CD4-positive, alpha-beta T cell treated with Interferon alpha-2 for 1 hour (primary cell): Measurements from ENCODE around the gene MOB2.

Experiments used
- DNase-seq, 2 donors: peaks; one replicate each; pipeline ENCODE4 v3.0.0-alpha.2; 2020 to 2022

The MOB2 gene

DNA sequence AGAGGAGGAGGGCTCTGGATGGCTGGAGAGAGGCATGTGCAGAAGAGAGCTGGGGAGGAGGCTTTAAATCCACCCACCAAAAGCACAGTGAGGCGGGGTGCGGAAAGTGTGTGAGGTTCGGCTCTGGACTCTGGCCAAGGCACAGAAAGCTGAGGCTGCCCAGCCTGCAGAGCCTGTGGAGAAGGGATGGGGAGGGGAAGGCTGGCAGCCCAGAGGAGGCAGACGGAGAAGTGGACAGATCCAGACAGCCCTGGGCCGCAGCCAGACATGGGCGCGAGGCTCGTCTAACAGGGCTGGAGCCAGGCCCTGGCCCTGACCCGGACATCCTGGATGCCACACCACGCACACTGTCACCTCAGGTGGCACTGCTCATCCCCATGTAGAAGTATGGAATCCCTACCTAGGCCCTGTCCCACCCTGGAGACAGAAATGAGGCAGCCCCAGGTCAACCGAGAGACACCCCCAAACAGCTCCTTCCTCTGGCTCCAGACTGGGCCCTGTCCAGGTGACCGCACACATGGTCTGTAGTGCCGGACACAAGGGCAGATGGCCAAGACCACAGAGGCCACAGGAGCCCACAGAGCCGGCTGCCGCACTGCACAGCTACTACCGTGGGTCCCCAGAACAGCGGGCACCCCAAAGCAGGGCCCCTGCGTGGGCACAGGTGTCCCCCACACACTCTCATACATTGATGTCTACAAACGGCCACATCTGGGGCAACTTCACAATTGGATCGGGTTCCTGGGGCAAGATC, 16.6 kb upstream of the MOB2 start:
- DNase-seq = no peak

DNA sequence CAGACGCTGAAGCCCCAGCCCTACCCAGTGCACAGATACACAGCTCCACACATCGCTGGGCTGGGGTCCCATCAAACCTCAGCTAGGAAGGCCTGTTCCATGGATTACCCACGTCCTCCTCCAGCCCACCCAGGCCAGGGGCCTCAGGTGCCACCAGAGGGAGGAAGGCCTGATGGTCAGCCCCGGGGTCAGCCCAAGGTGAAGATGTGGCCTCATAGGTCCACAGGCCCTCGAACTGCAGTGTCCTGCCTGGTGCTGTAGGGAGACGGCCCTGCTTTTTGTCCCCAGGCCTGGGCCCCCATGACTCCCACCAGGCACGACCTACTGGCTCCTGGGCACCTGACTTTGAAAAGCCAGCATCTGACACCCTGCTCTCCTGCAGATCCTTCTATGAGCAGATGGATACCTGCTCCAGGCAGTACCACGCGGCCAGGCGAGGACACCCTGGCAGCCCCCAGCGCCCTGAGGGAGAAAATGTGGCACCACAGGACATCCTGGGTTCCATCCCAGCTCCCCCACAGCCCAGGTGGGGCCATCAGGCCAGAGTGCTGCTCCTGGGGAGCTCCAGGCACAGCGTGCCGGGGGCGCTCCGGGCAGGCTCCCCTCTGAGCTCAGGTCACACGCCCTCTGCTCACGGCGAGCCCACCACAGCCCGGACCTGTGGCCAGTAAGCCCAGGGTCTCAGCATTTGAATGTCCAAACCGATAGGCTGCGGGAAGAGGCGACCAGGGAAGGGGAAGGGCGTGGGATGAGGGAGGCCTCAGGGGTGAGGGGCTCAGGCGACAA, 15.8 kb upstream of the MOB2 start:
- no peak for DNase-seq

DNA sequence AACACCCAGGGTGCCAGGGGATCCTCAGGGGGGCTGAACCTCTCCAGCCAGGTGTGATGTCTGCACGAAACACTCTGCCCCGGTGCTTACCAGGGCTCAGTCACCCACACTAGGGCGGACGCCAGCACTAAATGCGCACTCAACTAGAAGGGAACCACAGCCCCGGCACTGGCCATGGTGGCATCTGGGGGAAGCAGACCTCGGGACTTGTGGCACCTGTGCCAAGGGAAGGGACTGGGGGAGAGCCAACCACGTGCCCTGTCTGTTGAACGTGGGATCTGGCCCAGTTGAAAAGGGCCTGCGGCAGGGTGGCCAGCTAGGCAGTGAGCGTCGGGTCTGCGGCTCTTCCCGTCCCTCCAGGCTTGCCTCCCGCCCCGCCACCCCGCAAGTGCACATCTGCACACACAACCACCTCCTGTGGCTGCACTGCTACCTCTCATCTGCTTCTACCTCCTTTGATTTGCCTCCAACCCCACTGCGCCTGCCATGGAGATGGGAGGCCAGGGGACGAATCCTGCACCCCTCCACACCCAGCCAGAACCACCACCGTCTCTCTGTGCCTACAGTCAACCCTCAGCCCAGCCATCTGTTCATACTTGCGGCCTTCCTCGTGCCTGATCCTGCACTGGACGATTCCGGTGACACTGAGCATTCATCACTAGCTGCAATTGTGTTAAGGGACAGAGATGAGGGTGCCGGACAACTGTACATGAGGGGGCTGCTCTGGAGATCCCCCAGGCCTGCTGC, 15.0 kb upstream of the MOB2 start:
- DNase-seq = no peak

DNA sequence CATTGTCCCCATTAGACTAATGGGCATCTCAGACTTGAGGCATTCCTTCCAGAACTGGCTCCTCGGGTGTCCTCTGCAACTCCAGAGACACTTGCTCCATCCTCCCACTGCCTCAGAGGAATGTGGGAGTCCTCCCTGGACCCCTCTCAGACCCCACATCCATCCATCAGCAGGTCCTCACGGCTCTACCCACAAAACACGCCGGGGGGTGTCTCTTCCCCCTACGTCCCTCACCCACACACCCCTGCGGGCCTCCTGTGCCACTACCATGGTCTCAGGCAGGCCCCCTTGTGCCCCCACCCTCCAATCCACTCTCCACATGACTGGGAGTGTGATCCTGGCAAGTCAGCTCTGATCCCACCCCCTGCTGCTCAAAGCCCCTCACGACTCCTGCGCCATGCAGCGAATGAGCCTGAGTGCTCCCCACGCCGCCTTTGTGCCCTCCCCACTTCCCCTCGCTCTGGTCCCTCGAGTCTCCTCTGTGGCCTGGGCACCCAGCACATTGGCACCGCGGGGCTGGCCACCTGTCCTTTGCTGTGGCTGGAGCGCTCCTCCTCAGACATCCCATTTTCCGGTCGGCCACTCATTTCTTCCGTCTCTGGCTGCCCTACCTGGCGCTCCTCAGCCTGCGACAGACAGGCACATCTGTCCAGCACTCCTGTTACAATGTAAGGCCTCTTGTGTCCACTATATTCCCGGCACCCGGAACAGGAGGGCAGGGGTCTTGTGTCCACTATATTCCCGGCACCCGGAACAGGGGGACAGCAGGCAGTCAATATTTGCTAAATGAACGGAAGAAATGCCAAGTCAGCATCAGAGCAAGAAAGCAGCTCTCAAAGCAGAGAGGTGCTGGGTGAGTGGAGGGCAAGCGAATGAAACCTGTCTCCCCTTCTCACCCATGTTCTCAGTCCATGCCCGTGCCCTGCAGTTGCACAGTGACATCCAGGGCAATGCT, 14.2 kb upstream of the MOB2 start:
- no peak for DNase-seq

GRCh38 chr11:1499899-1500298, 13.3 kb upstream of the MOB2 start:
- DNase-seq = no peak

DNA sequence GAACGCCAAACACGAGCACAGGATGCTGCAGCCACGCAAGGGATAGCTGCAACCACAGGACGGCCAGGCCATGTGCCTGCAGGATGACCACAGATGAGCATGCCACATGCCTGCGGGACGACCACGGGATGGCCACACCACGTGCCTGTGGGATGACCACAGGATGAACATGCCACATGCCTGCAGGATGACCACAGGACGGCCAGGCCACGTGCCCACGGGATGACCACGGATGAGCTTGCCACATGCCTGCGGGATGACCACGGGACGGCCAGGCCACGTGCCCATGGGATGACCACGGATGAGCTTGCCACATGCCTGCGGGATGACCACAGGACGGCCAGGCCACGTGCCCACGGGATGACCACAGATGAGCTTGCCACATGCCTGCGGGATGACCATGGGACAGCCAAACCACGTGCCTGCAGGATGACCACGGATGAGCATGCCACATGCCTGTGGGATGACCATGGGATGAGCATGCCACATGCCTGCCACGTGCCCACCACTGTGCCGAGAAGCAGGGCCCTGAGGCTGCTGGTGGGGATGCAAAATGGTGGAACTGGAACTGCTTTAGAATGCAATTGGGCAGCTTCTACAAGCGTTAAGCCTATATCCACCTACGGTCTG, 12.8 kb upstream of the MOB2 start:
- DNase-seq = no peak

GRCh38 chr11:1498262-1498661, 11.7 kb upstream of the MOB2 start:
- DNase-seq = no peak

- no peak for DNase-seq
Observed at GRCh38 chr11:1497600-1497999, 11.0 kb upstream of the MOB2 start.

DNA sequence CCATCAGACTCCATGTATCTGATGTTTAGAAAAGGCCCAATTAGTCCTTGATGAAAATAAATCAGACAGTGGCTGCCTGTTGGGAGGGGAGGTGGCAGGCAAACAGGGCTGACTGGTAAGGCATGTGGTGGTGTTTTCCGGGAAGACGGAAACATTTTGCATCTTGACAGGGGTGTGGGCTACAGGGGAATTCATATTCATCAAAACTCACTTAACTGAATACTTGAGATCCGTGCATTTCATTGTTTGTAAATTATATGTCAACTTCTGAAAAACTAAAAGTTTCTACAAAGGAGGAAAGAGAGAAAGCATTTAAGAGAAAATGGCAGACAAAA, 10.1 kb upstream of the MOB2 start:
- DNase-seq = no peak

DNA sequence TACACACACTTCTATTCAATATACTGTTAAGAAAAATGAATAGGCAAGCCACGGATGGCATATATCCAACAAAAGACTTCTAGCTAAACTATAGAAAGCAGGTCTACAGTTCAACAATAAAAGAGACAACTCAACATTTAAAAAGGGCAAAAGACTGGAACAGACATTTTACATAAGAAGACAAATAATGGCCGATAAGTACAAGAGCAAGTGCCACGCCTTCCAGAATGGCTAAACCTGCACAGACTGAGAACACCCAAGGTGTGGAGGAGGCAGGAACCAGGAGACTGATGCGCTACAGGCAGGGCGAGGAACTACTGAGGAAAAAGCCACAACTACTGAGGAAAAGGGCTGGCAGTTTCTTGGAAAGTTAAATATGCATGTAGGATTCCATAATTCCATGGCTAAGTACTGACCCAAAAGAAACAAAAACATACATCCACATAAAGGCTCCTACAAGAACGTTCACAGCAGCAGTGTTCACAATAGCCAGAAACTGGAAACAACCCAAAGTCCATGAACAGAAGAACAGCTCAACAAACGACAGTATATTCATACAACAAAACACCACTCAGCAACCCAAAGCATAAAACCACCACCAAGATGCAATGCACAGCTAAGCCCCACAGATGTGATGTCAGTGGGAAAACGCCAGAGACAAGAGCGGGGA, 9.6 kb upstream of the MOB2 start:
- DNase-seq = no peak

- no peak for DNase-seq
Observed at GRCh38 chr11:1494650-1495049, 8.1 kb upstream of the MOB2 start.

GRCh38 chr11:1493650-1494244, 7.2 kb upstream of the MOB2 start:
- DNase-seq = no peak

- DNase-seq = no peak
Observed at GRCh38 chr11:1491379-1491778, 4.8 kb upstream of the MOB2 start.

DNA sequence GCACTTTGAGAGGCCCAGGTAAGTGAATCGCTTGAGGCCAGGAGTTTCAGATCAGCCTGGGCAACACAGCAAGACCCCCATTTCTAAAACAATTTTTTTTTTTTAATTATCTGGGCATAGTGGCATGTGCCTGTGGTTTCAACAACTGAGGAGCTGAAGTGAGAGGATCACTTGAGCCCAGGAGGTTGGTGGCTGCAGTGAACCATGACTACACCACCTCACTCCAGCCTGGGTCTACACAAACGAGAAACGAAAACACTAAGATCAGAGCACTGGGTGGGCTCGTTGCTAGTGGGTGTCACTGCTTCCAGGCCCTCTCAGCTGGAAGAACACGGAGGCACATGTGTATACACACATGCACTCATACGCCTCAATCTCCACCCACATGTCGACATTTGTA, 4.1 kb upstream of the MOB2 start:
- DNase-seq = no peak

DNA sequence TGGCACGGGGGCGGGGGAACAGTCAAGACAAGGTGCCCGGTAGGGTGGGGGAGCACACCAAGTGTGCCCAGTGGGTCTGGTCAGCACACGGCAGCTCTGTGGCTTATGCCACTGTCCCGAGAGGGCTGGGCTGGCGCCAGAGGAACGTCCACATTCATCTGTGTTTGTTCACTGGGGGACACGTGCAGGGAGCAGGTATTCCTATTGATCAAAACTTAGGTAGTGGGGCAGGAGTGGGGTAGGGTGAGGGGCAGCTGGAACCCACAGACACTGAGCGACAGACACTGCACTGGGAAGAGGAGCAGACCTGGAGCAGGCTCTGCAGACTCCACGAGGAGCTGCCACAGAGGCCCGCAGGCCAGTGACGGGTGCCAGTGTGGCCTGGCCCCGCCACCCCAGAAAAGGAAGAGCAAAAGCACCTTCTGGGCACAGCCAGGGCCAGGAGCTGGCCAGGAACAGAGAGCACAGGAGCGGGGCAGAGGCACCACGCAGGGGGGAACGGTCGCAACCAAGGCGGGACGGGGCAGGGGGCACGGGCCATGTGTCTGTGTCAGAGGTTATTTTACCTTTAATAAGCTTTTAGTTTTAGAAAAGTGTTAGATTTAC, 2.1 kb upstream of the MOB2 start:
- no peak for DNase-seq

DNA sequence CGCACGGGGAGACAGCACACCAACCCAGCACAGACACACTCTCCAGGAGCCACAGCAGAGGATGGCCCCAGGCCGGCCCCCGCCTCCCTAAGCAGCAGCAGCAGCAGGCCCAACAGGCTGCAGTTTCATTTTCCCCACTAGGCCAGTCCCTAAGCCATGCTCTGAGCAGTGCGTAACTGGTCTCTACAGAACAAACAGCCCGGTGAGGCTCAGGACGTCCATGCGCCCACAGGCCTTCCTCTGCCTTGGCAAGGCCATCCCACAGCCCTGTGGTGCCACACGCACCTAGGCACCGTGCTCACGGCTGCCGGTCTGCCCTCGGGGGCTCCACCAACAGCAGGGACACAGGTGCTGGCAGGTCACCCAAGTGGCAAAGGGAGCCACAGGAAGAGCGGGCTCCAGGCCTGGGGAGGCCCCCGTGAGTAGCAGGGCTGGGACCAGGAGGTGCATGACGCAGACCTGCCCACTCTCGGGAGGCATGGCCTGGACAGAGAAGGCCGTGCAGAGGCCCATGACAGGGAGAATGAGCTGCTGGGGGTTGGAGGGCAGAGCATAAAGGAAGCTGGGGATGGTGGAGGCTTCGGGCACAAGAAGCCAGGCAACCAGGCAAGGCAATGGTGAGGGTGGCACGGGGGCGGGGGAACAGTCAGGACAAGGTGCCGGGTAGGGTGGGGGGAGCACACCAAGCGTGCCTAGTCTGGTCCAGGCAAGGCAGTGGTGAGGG, 1.4 kb upstream of the MOB2 start:
- no peak for DNase-seq

DNA sequence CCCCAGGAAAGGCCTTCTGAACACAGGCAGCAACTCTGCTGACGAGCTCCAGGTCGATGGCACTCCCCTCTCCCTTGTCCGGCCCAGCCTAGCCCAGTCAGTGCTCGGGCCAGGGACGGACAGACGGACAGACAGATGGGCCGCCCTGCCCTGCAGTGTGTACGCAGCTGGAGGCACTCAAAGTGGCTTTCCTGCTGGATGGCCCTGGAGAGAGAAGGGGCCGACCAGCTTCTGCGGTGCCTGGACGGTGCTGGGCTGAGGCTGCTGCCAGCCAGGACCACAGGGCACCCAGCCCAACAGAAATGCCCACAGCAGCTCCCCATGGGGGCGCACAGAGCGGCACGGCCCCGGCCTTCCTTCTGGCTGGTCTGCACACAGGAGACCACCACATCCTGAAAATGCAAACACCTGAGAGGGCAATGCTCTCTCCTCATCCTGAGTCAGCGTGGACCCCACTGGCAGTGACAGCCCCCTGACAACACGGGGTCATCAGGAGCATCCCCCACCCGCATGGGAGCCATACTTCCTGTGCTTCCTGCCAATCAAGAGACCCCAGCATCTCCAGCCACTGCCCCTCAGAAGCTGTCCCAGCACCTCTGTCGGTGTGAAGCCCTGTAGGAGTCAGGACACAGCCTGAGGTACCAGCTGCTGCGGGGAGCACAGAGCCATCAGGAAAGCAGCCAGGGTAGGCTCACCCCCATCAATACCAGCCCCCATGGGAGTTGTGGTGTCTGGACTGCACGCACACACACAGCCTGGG, 692 bp upstream of the MOB2 start:
- DNase-seq = no peak

DNA sequence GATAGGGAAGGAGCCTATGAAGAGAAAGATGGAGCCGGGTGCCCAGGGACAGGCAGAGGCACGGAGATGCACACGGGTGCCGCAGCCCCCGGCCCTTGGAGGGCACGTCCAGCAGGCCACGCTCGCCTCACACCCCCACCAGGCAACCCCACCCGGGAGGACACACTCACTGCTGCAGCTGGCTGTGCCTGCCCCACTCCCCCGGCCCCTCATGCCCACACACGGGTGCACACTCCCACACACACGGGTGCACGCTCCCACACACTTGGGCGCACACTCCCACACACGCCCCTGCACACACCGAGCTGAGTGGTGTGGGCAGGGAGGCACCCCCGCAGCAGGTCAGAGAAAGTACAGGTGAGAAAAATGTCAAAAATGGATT, 1.1 kb downstream of the MOB2 start:
- DNase-seq = no peak
